NB4 (cell line): Measurements from ENCODE around the gene TBC1D26.

Experiments
- CTCF ChIP-seq: IDR thresholded peaks from one replicate; pipeline ENCODE4 v1.5.1; 2012; ENCODE audit warnings: low read depth, low read length
- MAX ChIP-seq: IDR thresholded peaks from 2 replicates; pipeline ENCODE4 v1.6.1; 2011; ENCODE audit warnings: low read depth, low read length
- MYC ChIP-seq: IDR thresholded peaks from 2 replicates; pipeline ENCODE4 v1.6.1; 2011; ENCODE audit warnings: low read depth, low read length
- POLR2A ChIP-seq: IDR thresholded peaks from 2 replicates; pipeline ENCODE4 v1.6.1; 2011; ENCODE audit warnings: mild to moderate bottlenecking; ENCODE audit not compliant: insufficient read length; ENCODE audit errors: extremely low read depth

GRCh38 chr17:15744074-15744676 lies 12.1 kb downstream of the TBC1D26 start:
- TF ChIP-seq CTCF = no peak
- no peak for TF ChIP-seq MAX
- no peak for TF ChIP-seq POLR2A
- no peak for TF ChIP-seq MYC
